GM18511 (cell line): ENCODE data around the gene POLR2J.
"Not testable (repeated sequence)": the region's sequence is repeated elsewhere in the genome, so short reads cannot be mapped to it uniquely, and the experiment has no call there.

Experiments
- ATAC-seq: cut with Tn5 transposase; IDR thresholded peaks from one replicate; pipeline ENCODE4 v1.9.1; 2021; ENCODE audit warnings: mild to moderate bottlenecking, moderate library complexity; ENCODE audit not compliant: unreplicated experiment

POLR2J gene

DNA sequence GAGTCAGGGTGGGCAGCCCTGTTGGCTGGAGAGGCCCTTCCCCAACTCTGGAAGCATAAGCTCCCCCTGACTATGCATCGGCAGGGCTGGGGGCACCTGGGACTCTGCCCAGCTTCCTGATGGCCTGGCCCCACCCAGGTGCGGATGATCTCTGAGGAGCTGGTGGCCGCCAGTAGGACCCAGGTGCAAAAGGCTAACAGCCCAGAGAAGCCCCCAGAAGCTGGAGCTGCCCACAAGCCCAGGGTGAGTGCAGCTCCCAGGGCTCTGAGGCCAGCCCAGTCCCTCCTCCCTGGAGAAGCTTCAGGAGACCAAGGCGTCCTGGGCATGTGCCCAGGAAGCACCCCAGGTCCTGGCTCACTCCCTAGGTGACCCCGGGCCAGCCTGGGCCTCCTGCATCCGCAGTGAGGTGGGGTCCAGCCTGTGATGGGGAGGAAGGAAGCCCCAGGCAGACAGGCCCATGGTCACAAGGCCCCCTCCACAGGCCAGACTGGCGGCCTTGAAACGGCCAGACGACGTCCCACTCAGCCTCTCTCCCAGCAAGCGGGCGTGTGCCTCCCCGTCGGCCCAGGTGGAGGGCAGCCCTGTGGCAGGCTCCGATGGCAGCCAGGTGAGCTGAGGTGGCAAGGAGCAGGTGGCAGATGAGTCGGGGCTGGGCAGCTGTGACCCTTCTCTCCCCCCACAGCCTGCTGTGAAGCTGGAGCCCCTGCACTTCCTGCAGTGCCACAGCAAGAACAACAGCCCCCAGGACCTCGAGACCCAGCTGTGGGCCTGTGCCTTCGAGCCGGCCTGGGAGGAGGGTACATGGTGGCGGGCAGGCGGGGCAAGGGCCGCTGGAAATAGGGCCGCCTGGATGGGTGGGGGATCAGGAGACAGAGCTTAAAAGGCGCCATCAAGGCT is 10.9 kb downstream of the POLR2J start:
- no peak for ATAC-seq

DNA sequence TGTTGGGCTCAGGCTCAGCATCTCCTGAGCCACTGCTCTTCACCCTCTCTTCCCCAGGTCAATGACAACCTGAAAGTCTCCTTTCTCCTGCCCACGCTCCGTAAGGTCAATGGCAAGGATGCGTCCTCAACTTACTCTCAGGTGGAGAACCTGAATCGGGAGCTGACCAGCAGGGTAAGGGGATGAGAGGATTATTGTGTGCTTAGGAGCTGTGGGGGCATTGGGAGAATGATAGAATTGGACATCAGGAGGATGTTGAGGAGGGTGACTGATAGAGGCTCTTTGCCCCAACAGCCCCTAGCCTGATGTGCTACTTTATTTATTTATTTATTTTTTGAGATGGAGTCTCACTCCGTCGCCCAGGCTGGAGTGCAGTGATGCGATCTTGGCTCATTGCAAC is 12.6 kb downstream of the POLR2J start:
- no peak for ATAC-seq

DNA sequence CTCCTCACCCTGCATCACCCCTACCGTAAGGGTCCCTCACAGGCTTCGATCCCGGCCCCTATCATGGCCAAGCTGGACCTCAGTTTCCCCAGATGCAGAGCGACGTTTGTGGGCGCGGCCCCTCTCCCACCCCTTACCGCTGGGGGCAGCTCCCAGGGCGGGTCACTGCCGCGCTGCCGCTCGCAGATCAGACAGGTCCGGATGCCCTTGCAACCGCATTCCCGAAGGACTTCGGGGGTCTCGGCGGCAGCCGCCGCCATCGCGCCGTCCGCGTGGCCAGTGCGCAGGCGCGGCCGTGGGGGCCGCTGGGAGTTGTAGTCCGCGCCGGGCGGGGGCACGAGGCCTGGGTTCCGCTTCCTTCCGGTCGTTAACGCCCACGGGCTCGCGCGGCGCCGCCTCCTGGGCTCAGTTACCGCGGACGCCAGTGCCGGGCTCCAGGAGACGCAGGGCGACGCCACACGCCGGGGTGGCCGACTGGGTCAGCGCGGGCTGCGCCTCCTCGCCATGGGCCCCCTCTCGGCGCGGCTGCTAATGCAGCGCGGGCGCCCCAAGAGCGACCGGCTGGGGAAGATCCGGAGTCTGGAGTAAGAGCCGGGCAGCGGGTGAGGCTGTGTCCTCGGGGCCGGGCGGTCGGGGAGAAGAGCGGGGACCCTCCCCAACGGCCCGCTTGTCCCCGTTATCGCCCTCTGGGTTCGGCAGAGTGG is 14.0 kb downstream of the POLR2J start, which contains the start of the genes ALKBH4 and LRWD1:
ALKBH4 (minus strand) TSS at position 287 of the 704 bp plus-strand sequence; CDS start at position 260, 27 bp downstream.
LRWD1 (plus strand) TSS at position 408 of the 704 bp plus-strand sequence; CDS start at position 505, 97 bp downstream.
- peak; percentile 91 for ATAC-seq

DNA sequence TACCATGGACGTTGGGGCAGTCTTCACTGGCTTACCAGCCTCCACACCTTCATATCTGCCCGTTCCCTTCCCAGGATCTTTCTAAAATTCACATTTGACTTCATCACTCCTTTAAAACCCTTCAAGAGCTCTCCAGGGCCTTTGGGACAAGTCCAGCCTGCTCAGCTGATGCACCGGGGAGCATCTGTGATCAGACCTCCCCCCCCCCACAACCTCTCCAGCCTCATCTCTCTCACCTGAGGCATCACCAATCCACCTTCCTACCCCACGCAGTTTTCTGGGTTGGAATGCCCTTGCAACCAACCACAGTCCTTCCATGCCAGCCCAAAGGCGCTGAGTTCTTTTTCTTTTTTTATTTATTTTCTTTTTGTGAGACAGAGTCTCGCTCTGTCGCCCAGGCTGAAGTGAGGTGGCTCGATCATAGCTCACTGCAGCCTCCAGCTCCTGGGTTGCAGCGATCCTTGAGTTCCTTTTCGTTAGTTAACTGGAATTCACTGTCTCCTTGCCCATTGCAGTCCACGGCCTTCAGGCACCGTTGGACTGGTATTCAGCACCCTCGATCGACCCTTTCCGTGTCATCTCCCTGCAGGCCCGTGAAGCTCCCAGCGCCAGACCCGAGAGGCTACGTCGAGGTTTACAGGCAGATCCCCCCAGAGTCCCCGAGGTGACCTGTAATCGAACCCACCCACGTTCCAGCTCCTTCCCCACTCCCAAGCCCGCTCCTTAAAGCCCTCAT is 14.7 kb downstream of the POLR2J start:
- ATAC-seq, result no peak

DNA sequence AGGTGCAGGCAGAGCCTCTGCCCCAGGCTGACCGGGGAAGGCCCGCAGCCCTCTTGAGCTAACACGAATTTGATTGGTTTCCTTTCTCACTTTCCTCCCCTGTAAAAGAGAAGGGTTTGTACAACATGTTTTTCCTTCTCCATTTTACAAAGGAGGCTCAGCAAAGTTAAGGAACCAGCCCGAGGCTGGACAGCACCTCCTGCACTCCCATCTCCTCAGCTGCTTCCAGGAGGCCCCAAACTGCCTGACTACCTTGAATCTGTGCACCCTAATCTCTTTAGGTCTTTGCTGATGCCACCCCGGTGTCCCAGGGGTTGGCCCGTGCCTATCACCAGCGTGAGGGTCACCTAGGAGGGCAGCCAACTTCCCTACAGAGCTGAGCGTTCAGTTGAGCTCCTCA is 18.3 kb downstream of the POLR2J start:
- ATAC-seq, result no peak

DNA sequence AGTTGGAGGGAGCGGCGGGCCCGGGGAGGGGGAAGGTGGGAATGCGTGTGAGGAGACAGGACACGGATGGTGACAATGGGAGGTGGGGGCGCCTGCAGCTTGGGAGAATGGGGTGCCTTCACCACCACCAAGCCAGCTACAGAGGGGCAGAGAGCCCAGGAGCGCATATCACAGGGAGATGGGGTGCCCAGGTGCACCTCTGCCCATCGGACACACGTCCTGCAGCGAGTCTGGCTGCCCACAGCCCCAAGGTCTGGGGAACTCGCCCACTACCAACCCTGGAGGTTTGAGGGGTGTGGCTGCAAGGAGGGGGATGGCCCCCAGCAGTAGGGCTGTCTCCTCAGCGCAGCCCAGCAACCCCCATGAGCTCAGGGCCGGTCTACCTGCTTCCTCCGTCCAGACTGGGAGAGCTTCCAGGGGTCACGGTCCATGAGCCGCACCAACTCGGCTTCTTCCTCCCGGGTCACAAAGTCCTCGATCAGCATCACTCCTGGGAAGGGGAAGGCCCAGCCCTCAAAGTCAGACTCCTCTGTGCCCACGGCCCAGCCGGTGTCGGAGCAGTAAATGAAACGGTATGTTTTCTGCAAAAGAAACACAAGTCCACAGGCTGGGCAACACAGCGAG is 19.4 kb downstream of the POLR2J start:
- ATAC-seq, result no peak

DNA sequence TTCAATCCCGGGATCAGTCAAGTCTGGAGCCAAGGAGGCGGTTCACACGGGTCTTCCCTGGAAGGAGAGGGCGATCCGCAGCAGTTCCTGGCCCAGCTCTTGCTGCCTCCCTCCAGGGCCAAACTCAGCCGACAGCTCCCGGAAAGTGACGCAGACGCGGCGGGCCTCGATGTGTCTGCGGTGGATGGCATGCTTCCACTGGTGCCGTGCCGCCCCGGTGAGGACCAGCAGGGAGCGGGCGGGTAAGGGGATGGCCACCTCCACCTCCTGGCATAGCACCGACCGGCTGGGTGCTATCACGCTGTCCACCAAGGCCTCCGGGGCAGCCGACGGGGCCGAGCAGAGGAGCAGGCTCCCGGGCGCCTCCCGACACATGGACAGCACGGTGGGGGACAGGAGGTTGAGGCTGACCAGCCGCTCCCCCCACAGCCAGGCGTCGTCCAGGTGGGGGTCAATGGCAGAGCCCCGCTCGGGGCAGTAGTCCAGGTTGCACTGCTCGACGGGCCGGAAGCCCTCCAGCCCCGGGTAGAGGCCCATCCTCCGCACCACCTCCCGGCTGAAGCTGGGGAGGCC is 21.3 kb downstream of the POLR2J start:
- no peak for ATAC-seq

DNA sequence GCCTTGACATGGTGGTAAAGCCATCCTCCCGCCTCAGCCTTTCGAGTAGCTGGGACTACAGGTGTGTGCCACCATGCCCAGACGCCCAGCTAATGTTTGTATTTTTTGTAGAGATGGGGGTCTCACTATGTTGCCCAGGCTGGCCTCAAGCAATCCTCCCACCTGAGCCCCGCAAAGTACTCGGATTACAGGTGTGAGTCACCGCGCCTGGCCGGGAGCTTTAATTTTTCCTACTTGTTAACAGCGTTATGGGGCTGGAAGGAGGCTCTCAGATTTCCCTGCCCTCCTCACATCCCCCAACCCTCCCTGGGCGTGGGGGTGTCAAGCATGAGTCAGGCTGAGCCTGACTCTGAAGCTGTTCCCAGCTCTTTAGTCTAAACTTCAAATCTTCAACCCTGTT is 22.4 kb downstream of the POLR2J start:
- no peak for ATAC-seq

DNA sequence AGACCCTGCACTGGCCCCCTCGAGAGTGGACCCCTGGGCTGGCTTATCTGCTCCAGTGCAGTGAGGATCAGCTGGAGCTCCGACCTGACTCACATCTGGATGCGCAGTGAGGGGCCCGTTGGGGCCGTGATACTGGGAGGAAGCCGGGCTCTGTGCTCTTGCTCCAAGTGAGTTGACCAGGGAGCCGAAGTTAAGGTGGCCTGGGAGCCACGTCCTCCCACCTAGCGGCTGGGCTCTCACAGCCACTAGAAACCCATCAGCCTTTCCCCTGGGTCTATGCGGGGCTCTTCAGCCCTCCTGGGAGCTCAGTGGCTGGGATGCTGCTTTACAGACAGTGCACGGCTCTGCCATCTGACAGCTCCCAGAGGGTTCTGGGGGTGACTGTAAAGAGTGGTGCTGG is 23.1 kb downstream of the POLR2J start:
- ATAC-seq, result no peak

DNA sequence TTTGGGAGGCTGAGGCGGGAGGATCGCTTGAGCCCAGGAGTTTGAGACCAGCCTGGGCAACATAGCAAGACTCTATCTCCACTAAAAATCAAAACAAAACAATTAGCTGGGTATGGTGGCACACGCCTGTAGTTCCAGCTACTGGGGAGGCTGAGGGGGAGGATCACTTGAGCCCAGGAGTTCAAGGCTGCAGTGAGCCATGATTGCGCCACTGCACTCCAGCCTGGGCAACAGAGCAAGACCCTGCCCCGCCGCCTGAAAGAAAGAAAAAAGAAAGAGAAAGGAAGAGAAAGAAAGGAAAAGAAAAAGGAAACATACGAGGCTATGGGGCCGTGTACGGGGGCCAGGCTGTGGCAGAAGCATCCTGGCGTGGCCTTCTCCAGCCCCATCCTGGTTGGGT is 23.8 kb downstream of the POLR2J start:
- ATAC-seq, result not testable (repeated sequence)

DNA sequence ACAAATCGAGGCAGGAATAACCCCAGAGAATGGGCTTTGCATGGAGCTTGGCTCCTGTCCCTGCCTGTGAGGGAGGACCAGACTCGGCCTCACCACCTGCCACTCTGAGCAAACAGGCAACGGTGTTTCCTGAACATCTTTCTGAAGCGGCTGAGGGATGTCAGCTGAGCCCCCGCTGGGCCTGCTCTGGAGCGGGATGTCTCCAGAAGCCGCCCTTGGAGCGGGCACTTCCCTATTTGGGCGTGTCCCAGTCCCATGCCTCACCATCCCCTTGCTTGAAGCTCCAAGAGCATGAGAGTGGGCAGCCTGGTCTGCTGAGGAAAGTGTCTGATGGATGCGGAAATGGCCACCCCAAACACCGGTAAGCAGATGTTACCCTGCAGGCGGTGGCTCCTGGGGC is 24.3 kb downstream of the POLR2J start:
- no peak for ATAC-seq

DNA sequence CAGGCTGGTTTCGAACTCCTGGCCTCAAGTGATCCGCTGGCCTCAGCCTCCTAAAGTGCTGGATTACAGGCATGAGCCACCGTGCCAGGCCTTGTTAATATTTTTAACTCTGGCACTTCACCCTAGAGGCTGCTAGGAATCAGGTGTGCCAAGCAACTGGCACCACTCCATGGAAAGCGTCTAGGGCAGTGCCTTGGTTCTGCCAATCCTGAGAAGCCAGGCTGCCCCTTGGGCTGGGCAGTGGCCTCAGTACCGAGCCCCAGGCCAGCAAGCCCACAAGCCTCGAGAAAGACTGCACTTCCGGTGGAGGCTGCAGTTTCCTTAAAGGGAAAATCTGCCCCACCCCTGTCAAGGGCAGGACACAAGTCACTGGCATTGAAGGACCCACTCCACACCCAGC is 25.4 kb downstream of the POLR2J start:
- no peak for ATAC-seq

DNA sequence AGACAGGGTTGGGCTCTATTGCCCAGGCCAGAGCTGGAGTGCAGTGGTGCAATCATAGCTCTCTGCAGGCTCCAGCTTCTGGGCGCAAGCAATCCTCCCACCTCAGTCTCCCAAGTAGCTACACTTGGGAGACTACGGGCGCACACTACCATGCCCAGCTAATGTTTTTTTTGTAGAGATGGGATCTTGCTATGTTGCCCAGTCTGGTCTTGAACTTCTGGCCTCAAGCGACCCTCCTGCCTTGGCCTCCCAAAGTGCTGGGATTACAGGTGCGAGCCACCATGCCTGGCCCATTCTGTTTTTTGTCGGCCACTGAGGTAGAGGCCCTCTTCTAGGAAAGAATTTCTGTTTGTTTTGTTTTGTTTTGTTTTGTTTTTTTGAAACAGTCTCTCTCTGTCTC is 26.3 kb downstream of the POLR2J start:
- no peak for ATAC-seq

DNA sequence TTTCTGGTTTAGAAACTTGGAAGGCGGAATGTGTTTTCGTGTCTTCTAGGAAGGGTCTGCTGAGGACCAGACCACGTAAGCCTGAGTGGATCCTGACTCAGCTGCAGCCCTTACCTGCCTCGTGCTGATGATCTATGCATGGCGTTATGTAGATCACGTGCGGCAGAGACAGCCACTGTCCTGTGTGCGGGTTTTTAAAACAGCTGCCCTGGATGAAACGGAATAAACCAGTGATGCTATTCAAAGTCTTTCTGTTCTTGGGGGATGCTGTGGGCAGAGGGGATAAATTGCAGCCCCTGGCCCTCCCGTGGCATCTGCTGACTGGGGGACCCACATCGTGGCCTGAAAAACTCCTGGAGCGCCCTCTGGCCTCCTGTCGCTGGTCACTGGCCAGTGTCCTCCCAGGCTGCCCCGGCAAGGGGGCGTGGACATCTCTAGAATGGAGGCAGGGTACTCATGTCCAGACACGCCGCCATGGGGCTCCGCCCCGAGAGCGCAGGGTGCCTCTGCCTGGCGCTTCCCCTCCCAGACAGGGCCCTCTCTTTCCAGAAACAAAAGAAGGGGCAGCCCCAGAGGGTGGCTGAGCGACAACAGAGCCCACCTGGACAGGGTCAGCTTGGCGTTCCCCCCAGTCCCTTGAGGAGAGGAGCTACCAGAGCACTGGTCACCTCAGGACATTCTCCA is 27.2 kb downstream of the POLR2J start:
- ATAC-seq, result no peak

DNA sequence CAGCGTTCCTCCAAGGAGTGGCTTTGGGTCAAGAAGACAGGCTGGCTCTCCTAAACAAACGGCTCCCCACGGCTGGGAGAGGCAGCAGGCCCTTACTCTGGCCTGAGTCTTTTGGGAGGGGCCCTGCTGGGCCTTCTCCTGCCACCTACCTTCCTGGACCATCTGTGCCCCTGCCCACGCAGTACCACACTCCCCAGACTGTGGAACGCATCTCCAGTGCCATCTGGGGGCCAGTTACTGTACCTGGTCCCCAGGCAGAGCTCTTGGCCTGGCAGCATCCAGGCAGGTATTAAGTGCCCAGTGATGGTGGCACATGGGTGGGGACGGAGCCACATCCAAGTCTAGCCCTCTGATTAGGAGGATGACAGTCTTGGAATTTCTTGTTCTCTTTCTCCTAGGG is 28.5 kb downstream of the POLR2J start:
- ATAC-seq, result no peak

DNA sequence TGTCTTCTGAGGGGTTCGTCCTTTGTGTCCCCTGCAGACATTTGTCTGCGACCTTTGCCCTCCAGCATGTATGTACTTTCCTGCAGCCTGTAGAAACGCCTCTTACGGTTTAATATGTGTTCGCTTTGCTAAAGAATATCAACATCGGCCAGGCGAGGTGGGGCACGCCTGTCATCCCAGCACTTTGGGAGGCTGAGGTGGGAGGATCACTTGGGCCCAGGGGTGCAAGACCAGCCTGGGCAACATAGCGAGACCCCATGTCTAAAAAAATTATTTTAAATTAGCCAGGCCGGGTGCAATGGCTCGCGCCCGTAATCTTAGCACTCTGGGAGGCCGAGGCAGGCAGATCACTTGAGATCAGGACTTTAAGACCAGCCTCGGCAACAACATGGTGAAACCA is 29.6 kb downstream of the POLR2J start:
- no peak for ATAC-seq

DNA sequence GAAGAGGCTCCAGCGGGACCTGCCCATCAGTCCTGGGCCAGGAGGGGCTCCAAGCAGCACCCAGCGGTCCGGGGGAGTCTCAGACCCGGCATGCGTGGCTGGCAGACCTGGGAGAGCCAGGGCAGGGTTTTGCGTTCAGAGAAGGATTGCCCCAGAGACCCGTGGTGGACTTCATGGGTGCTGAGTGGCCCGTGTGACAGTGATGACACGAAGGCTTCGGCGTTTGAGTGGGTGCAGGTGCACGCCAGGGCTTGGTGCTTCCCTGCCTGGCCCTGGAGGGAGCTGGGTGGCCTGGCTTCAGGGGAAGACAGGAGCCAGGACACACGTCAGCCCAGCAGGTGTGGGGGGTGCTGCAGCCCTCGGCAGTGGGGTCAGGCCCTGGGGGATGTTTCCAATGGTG is 31.4 kb downstream of the POLR2J start:
- ATAC-seq, result no peak

DNA sequence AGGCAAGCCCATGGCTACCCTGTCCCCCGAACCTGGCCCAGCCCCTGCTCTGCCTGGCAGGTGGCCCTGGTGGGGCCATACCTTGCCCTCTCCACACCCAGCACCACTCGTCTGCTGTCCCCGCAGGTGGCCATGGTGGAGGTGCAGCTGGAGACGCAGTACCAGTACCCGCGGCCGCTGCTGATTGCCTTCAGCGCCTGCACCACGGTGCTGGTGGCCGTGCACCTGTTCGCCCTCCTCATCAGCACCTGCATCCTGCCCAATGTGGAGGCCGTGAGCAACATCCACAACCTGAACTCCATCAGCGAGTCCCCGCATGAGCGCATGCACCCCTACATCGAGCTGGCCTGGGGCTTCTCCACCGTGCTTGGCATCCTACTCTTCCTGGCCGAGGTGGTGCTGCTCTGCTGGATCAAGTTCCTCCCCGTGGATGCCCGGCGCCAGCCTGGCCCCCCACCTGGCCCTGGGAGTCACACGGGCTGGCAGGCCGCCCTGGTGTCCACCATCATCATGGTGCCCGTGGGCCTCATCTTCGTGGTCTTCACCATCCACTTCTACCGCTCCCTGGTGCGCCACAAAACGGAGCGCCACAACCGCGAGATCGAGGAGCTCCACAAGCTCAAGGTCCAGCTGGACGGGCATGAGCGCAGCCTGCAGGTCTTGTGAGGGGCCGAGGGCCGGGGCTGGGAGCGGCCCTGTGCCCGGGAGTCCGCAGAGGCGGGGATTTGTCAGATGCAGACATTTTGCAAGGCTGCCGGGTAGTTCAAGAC is 32.1 kb downstream of the POLR2J start:
- ATAC-seq, result no peak

DNA sequence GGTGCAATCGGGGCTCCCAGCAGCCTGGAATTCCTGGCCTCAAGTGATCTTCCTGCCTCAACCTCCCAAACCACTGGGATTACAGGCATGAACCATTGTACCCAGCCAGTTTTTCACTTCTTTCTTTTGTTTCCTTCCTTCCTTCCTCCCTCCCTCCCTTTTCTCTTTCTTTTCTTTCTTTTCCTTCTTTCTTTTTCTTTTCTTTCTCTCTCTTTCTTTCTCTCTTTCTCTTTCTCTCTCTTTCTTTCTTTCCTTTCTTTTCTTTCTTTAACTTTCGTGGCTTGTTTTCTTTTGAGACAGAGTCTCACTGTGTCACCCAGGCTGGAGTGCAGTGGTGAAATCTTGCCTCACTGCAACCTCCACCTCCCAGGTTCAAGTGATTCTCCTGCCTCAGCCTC is 33.0 kb downstream of the POLR2J start:
- no peak for ATAC-seq
